Left lung (tissue), 10 donors: ENCODE measurements around the gene SMAP2. TPM values are rescaled to one million over a fixed set of nuclear protein-coding genes. Genes with fewer than 3 reads are reported as not detected.

Experiments
- ATAC-seq: fragments of 200-7000 bp; cut with Tn5 transposase; one replicate; pipeline ENCODE4 v1.9.1; 2020; ENCODE audit warnings: moderate library complexity
- DNase-seq, 4 donors: peaks; one replicate each; pipeline ENCODE4 v3.0.0-alpha.2; 2013 to 2020
- H3K27ac ChIP-seq, 2 donors: fragments of 200-600 bp; sonication (generic) in 1 of 2; one replicate each; pipeline versions ENCODE4 v1.5.0 to v1.8.0; 2020 to 2021
- H3K27me3 ChIP-seq, 2 donors: fragments of 200-600 bp; sonication (generic) in 1 of 2; one replicate each; pipeline versions ENCODE4 v1.5.0 to v1.8.0; 2020 to 2021
- H3K36me3 ChIP-seq, 2 donors: fragments of 200-600 bp; sonication (generic) in 1 of 2; one replicate each; pipeline versions ENCODE4 v1.5.0 to v1.8.0; 2020 to 2021
- H3K4me1 ChIP-seq, 2 donors: fragments of 200-600 bp; one replicate each; pipeline ENCODE4 v1.8.0; 2021
- H3K4me3 ChIP-seq, 2 donors: fragments of 200-600 bp; sonication (generic) in 1 of 2; one replicate each; pipeline versions ENCODE4 v1.5.0 to v1.8.0; 2020 to 2021; ENCODE audit warnings: mild to moderate bottlenecking in 1 of 2
- H3K9me3 ChIP-seq, 2 donors: fragments of 200-600 bp; sonication (generic) in 1 of 2; one replicate each; pipeline versions ENCODE4 v1.5.0 to v1.8.0; 2020 to 2021
- CTCF ChIP-seq, 2 donors: fragments of 200-600 bp; sonication (generic) in 1 of 2; IDR thresholded peaks; one replicate each; pipeline versions ENCODE4 v1.5.0 to v1.8.0; 2021; ENCODE audit warnings: antibody characterized with exemption in 2 of 2
- intact Hi-C, 2 donors: fragments of 100-400 bp; cut with DNase I; formaldehyde crosslinking; loops; one replicate each; pipeline versions ENCODE4 v1.11.2 to v1.14.2; 2022
- polyA plus RNA-seq, 6 donors: library from polyadenylated mRNA; unstranded; fragments of 120-200 nt; gene quantifications; one replicate each; pipeline ENCODE4 v1.2.1, GENCODE V29; 2013; ENCODE audit not compliant: insufficient read length in 6 of 6
- total RNA-seq, 2 donors: library from RNA; stranded (reverse); fragmentation: NEBNext Ultra II Directional; extraction: Animal tissue kit (Norgen Biotek cat#: 25700); gene quantifications; one replicate each; pipeline ENCODE4 v1.2.1, GENCODE V29; 2021
- donor health status: DM: no; HTN: yes; CAD: no.
- donor health status: DM: no; HTN: no; CAD: no.

Gene SMAP2
- total and polyA plus RNA-seq, 8 donors, result 22.1 to 77.3 (median 24.8) TPM

GRCh38 chr1:40363721-40364120 is 9.8 kb upstream of the SMAP2 start:
- Histone ChIP-seq H3K4me1 (peaks cover 0 to 21% of the 10 kb centered on the region in 2 donors), H3K27ac (no peak overlapping the region), H3K36me3 (no peaks in the 10 kb centered on the region), H3K27me3 (peaks cover 0 to 4% of the 10 kb centered on the region in 2 donors), H3K4me3 (no peak overlapping the region), H3K9me3 (no peaks in the 10 kb centered on the region)
- ATAC-seq (no peak), DNase-seq (no peak)
- intact Hi-C loops, result no loop called here
- TF ChIP-seq CTCF (IDR thresholded peaks at IDR 0.05), result no peak

GRCh38 chr1:40371707-40372258 is 1.7 kb upstream of the SMAP2 start:
- no peak for DNase-seq
- intact Hi-C loops, result no loop called here
- Histone ChIP-seq H3K27me3 (no peaks in the 10 kb centered on the region), H3K4me1 (peaks cover 13 to 28% of the 10 kb centered on the region in 2 donors), H3K4me3 (no peak overlapping the region), H3K27ac (no peak overlapping the region), H3K9me3 (no peaks in the 10 kb centered on the region), H3K36me3 (peaks cover 0 to 6% of the 10 kb centered on the region in 2 donors)
- no peak for ATAC-seq
- TF ChIP-seq CTCF (IDR thresholded peaks at IDR 0.05), result no peak

DNA sequence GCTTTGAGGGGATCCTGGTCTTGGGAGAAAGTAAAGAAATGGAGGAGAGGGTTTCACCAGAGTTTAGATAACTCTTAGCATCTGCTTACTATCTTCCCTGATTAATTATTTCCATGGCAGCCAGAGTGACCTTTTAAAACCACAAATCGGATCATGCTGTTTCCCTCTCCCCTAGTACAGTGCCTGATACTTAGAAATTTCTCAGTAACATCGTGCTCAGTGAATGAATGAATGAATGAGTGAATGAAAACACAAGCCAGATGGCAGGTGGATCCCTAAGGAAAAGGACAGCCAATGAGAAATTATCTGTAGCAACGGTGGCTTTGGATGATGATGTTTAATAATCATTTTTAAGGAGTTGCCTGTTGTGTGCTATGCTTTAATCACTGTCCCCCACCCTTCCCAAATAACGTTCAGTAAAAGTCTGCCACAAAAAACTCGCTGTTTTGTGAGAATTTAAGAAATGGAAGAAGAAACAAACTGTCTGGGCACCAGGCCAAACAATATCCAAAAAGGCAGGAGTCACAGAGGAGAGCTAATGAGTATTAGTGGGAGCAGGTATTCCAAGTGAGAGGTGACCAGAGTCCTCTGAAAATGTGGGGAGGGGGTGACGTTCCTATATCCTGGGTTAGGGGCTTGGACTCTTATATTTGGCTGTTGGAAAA is 737 bp upstream of the SMAP2 start:
- H3K4me3 ChIP-seq, result peak overlapping the region in 1 of 2 donors; percentile 100
- ATAC-seq (no peak), DNase-seq (no peak)
- peaks cover 13 to 38% of the 10 kb centered on the region in 2 donors for H3K4me1 ChIP-seq
- intact Hi-C loops, result no loop called here
- TF ChIP-seq CTCF (IDR thresholded peaks at IDR 0.05), result no peak
- peaks cover 0 to 11% of the 10 kb centered on the region in 2 donors for H3K36me3 ChIP-seq
- no peaks in the 10 kb centered on the region for H3K27me3 ChIP-seq
- H3K9me3 ChIP-seq, result no peaks in the 10 kb centered on the region
- peak overlapping the region in 1 of 2 donors; percentile 95 for H3K27ac ChIP-seq

DNA sequence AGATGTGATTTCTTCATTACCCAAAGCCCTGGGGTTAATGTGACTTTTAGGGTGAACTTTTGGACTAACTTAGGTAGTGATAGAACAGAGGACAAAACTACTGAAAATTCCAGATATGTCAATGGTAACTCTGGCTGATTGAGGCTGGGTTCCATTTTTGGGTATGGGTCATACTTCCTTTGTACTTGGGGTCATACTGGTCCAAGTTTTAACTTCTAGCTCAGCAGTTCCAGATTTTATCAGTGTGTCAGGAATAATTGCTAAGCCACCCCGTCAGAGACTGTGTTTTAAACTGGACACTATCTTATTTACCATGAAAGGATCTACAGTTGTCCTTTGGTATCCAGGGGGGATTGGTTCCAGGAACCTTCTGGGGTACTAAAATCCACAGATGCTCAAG is 4.0 kb downstream of the SMAP2 start:
- DNase-seq (no peak), ATAC-seq (no peak)
- Histone ChIP-seq H3K27ac (peak overlapping the region in 1 of 2 donors; percentile 23), H3K4me1 (peaks cover 13 to 85% of the 10 kb centered on the region in 2 donors), H3K9me3 (no peaks in the 10 kb centered on the region), H3K27me3 (no peaks in the 10 kb centered on the region), H3K36me3 (peaks cover 0 to 17% of the 10 kb centered on the region in 2 donors), H3K4me3 (peak overlapping the region in 1 of 2 donors; percentile 100)
- TF ChIP-seq CTCF (IDR thresholded peaks at IDR 0.05), result no peak
- intact Hi-C loops, result no loop called here

- intact Hi-C loops, result no loop called here
- no peak for TF ChIP-seq CTCF (IDR thresholded peaks at IDR 0.05)
- Histone ChIP-seq H3K36me3 (peaks cover 0 to 17% of the 10 kb centered on the region in 2 donors), H3K4me1 (peaks cover 14 to 99% of the 10 kb centered on the region in 2 donors), H3K4me3 (no peak overlapping the region), H3K27me3 (no peaks in the 10 kb centered on the region), H3K27ac (peak overlapping the region in 1 of 2 donors; percentile 95), H3K9me3 (no peaks in the 10 kb centered on the region)
- ATAC-seq (no peak), DNase-seq (no peak)
These were observed 6.4 kb downstream of the SMAP2 start for GRCh38 chr1:40379785-40380452.
